ENCODE results near the gene COL6A3. TPM values are rescaled to one million over a fixed set of nuclear protein-coding genes. Genes with fewer than 3 reads are reported as not detected.
A peak's percentile ranks its signal among the peaks of the same experiment; 100 is the strongest.

Gene COL6A3
- total RNA-seq, 1 donor from 2014 or later: 4.9 TPM

- Mint-ChIP-seq H3K4me1 (peaks cover 25% of the 10 kb centered on the region), H3K4me3 (no peak overlapping the region), H3K36me3 (ENCODE audit: low read depth) (no peaks in the 10 kb centered on the region), H3K9me3 (no peaks in the 10 kb centered on the region), H3K27ac (ENCODE audit: unreplicated experiment) (no peak overlapping the region), H3K27me3 (ENCODE audit: low read depth) (no peaks in the 10 kb centered on the region)
- TF ChIP-seq CTCF (conservative IDR thresholded peaks at IDR 0.05): no peak
- no peak for DNase-seq (ENCODE audit: low read depth, low spot score)
Measured at GRCh38 chr2:237327175-237327950, 86.6 kb downstream of the COL6A3 start.

GRCh38 chr2:237326266-237327171, 87.4 kb downstream of the COL6A3 start:
- Mint-ChIP-seq H3K36me3 (ENCODE audit: low read depth) (no peaks in the 10 kb centered on the region), H3K27ac (ENCODE audit: unreplicated experiment) (no peak overlapping the region)

GRCh38 chr2:237324837-237325236, 89.1 kb downstream of the COL6A3 start:
- Mint-ChIP-seq H3K36me3 (ENCODE audit: low read depth) (no peaks in the 10 kb centered on the region), H3K27ac (ENCODE audit: unreplicated experiment) (no peak overlapping the region), H3K27me3 (ENCODE audit: low read depth) (no peaks in the 10 kb centered on the region), H3K9me3 (peaks cover 2% of the 10 kb centered on the region), H3K4me1 (peaks cover 25% of the 10 kb centered on the region), H3K4me3 (no peak overlapping the region)
- DNase-seq (ENCODE audit: low read depth, low spot score): no peak
- TF ChIP-seq CTCF (conservative IDR thresholded peaks at IDR 0.05): no peak

More at GRCh38 chr2:237326266-237327171, 87.4 kb downstream of the COL6A3 start:
- Mint-ChIP-seq H3K4me1 (peaks cover 25% of the 10 kb centered on the region), H3K9me3 (no peaks in the 10 kb centered on the region), H3K27me3 (ENCODE audit: low read depth) (no peaks in the 10 kb centered on the region), H3K4me3 (no peak overlapping the region)
- no peak for TF ChIP-seq CTCF (conservative IDR thresholded peaks at IDR 0.05)
- DNase-seq (ENCODE audit: low read depth, low spot score): no peak

GRCh38 chr2:237324405-237324831, 89.5 kb downstream of the COL6A3 start:
- no peaks in the 10 kb centered on the region for H3K27me3 Mint-ChIP-seq (ENCODE audit: low read depth)
- H3K4me1 Mint-ChIP-seq: peaks cover 25% of the 10 kb centered on the region
- H3K36me3 Mint-ChIP-seq (ENCODE audit: low read depth): no peaks in the 10 kb centered on the region
- H3K4me3 Mint-ChIP-seq: no peak overlapping the region
- no peak for TF ChIP-seq CTCF (conservative IDR thresholded peaks at IDR 0.05)
- H3K27ac Mint-ChIP-seq (ENCODE audit: unreplicated experiment): no peak overlapping the region
- no peak for DNase-seq (ENCODE audit: low read depth, low spot score)
- H3K9me3 Mint-ChIP-seq: peaks cover 2% of the 10 kb centered on the region

GRCh38 chr2:237323656-237324055, 90.3 kb downstream of the COL6A3 start:
- no peak for TF ChIP-seq CTCF (conservative IDR thresholded peaks at IDR 0.05)
- H3K4me1 Mint-ChIP-seq: peaks cover 25% of the 10 kb centered on the region

More at GRCh38 chr2:237323656-237324055, 90.3 kb downstream of the COL6A3 start:
- Mint-ChIP-seq H3K9me3 (peaks cover 2% of the 10 kb centered on the region), H3K27me3 (ENCODE audit: low read depth) (no peaks in the 10 kb centered on the region), H3K4me3 (no peak overlapping the region), H3K27ac (ENCODE audit: unreplicated experiment) (peak overlapping the region; percentile 65), H3K36me3 (ENCODE audit: low read depth) (no peaks in the 10 kb centered on the region)
- no peak for DNase-seq (ENCODE audit: low read depth, low spot score)
